Stimulated activated CD4-positive, alpha-beta T cell treated with anti-CD3 and anti-CD28 coated beads, Interleukin-2, amount 100 ng/mL, for 48 hours (primary cell): Measurements from ENCODE around the gene GRK2.
A peak's percentile ranks its signal among the peaks of the same experiment; 100 is the strongest.
"Not testable (repeated sequence)": the region's sequence is repeated elsewhere in the genome, so short reads cannot be mapped to it uniquely, and the experiment has no call there.

Source experiments
- DNase-seq, 2 donors: peaks; one replicate each; pipeline ENCODE4 v3.0.0-alpha.2; 2020

The GRK2 gene

DNA sequence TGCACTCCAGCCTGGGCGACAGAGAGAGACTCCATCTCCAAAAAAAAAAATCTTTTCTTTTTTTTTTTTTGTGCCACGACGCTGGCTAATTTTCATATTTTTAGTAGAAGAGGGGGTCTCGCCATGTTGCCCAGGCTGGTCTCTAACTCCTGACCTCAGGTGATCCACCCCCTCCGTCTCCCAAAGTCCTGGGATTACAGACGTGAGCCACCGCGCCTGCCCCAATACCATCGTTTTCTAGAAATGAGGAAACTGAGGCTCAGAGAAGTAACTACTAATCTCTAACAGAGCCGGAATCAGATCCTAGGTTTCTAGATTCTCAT is 50.6 kb downstream of the GRK2 start:
- no peak for DNase-seq

DNA sequence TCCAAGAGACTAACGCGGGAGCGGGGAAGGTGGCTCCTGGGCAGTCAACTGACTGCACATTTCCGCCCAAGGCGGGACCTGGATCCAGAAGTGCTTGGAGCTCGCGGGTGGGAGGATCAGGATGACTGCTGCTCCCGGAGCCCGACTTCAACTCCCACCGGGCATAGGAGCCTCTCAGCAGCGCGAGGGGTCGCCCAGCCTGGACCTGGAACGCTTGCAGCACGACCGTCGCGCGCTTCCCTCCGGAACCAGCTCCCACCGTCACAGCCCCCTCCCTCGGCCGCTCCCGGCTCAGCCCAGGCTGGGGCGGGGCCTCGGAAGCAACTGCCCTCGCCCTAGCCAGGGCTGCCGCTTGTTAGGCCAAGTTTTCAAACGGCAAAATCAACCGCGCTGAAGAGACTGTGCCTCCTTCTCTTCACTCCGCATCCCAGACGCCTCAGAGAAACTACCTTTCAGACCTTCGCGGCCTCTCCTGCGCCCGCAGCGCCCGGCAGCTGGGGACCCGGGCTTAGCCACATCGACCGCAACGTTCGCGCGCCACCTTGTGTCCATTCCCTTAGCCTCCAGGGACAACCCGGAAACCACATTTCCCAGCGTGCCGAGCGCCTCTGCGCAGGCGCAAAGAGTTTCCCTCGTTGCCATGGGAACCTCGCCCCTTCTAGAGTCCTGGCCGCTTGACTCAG is 51.1 kb downstream of the GRK2 start:
- DNase-seq: peak; percentile 99 to 100

GRCh38 chr11:67317888-67318555 is 51.7 kb downstream of the GRK2 start:
- DNase-seq: no peak

DNA sequence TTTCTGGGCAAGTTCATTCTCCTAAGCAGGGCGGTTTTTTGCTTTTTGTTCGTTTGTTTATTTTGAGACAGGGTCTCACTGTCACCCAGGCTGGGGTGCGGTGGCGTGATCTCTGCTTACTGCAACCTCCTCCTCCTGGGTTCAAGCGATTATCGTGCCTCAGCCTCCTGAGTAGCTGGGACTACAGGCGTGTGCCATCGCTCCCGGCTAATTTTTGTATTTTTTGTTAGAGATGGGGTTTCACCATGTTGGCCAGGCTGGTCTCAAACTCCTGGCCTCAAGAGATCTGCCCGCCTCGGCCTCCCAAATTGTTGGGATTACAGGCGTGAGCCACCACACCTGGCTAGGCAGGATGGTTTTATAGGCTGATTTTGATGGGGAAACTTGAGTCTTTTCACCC is 52.6 kb downstream of the GRK2 start:
- not testable (repeated sequence) for DNase-seq

DNA sequence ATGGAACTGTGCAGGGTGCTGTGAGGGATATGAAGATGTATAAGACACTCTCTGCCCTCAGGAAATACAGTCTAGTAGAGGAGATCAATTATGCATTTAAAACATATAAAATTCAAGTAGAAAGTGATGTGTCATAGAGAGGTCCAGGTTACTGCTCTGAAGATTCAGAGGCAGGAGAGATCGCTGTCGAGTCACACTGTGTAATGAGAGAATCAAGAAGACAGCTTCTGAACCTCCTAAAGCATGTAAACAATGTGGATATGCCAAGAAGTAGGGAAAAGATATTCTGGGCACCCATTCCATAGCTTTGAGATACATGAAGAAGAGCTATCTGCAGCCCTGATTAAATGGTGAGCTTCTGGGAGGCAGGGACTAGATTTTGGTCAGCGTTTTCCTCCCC is 53.7 kb downstream of the GRK2 start:
- no peak for DNase-seq

DNA sequence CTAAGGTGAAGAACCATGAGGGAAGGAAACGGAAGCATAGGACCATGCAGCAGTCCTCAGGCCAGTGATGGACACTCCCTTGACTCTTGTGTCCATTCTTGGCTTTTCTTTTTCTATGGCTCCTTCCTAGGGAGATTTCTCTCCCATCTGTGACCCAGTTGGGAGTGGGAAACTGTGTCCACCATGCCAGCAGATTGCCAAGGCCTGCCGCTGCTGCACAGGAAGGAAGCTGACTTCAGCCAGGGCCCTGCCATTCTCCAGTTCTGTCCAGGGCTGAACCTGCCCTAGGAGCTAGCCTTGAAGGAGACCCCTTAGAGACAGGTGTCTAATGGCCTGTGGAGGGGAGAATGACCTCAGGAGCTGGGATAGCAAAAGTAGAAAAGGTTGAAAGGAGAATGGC is 54.4 kb downstream of the GRK2 start:
- no peak for DNase-seq

- no peak for DNase-seq
These were observed 55.1 kb downstream of the GRK2 start for GRCh38 chr11:67321313-67321871.

DNA sequence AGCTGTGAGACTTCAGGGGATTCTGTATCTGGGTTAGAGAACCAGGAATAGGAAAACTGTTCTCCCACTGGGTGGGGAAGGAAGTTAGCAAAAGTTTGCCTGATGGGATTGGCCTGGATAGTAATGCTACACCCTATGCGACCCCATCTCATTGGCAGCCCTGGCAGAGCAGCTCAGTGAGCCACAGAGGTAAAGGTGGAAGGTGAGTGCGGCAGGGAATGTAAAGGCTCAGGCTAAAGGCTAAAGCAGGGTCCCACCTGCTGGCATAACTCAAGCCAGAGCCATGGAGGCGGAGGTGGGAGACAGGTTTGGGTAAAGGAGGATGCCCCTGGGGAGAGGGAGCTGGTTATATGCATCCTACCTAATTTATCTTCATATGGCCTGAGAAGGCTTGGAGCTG is 55.8 kb downstream of the GRK2 start:
- DNase-seq: no peak

DNA sequence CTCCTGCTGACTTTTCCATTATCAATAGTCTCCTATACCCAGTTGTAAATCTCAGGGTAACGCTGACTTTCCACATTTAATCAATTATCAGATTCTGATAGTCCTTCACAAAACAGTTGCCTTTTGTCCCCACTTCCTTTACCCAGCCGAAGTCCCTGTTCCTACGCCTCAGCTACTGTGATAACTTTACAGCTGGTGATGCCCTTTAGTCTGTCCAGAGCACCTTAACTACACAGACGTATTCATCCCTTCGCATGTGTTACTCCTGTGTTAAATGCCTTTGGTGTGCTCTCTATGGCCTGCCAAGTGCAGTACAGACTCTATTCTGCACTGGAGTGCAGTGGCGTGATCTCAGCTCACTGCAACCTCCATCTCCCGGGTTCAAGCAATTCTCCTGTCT is 57.3 kb downstream of the GRK2 start:
- DNase-seq: no peak

DNA sequence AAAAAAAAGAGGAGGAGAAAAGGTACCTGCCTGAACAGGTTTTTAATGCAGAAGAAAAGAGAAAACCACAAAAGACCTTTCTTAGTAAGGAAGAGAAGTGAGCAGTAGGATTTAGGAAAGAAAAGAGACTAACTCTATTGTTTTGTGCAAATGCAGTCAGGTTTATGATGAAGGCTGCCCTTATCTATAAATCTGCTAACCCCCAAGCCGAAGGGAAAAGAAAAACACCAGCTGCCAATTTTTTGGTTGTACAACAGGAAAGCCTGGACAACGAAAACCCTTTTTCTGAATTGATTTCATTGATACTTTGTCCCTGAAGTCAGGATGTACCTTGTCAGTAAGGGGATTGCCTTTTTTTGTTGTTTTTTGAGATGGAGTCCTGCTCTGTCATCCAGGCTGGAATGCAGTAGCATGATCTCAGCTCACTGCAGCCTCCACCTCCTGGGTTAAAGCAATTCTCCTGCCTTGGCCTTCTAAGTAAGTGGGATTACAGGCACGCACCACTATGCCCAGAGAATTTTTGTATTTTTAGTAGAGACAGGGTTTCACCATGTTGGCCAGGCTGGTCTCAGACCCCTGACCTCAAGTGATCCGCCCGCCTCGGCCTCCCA is 65.9 kb downstream of the GRK2 start:
- DNase-seq: no peak
